ENCODE data around the gene ZNF728.
"Not testable (repeated sequence)": the region's sequence is repeated elsewhere in the genome, so short reads cannot be mapped to it uniquely, and the experiment has no call there.

Gene ZNF728

GRCh38 chr19:23002690-23003422 lies at the start of gene ZNF728:
Gene ZNF728 (minus strand): TSS chr19:23003176. CDS start chr19:23003030, 146 bp downstream.
- Histone ChIP-seq H3K4me3 (ENCODE audit: low read length in 2 of 2) (peak within 1 kb of the TSS; percentile 44 to 49), H3K27me3 (ENCODE audit: control insufficient read depth in 2 of 2, insufficient read depth in 2 of 2, low read length in 2 of 2) (no peaks in the 10 kb centered on the region), H3K9me3 (ENCODE audit: control insufficient read depth in 2 of 2, low read length in 2 of 2) (no peaks in the 10 kb centered on the region), H3K27ac (ENCODE audit: low read depth in 2 of 2, low read length in 2 of 2) (no peak within 1 kb of the TSS), H3K4me1 (ENCODE audit: control insufficient read depth in 2 of 2, insufficient read depth in 2 of 2, low read length in 2 of 2) (no peaks in the 10 kb centered on the region), H3K9ac (ENCODE audit: low read depth in 1 of 2, low read length in 2 of 2) (peak within 1 kb of the TSS in 1 of 2 donors; percentile 17), H3K36me3 (ENCODE audit: control insufficient read depth in 2 of 2, insufficient read depth in 2 of 2, low read length in 2 of 2) (no peaks in the 10 kb centered on the region)

- Histone ChIP-seq H3K27ac (ENCODE audit: low read depth in 2 of 2, low read length in 2 of 2) (no peak overlapping the region), H3K4me1 (ENCODE audit: control insufficient read depth in 2 of 2, insufficient read depth in 2 of 2, low read length in 2 of 2) (no peaks in the 10 kb centered on the region), H3K9me3 (ENCODE audit: control insufficient read depth in 2 of 2, low read length in 2 of 2) (no peaks in the 10 kb centered on the region), H3K27me3 (ENCODE audit: control insufficient read depth in 2 of 2, insufficient read depth in 2 of 2, low read length in 2 of 2) (no peaks in the 10 kb centered on the region), H3K4me3 (ENCODE audit: low read length in 2 of 2) (no peak overlapping the region), H3K36me3 (ENCODE audit: control insufficient read depth in 2 of 2, insufficient read depth in 2 of 2, low read length in 2 of 2) (no peaks in the 10 kb centered on the region), H3K9ac (ENCODE audit: low read depth in 1 of 2, low read length in 2 of 2) (no peak overlapping the region)
These were observed 49.4 kb upstream of the ZNF728 start for GRCh38 chr19:23052349-23052748.

- Histone ChIP-seq H3K4me3 (ENCODE audit: low read length in 2 of 2) (no peak overlapping the region), H3K9ac (ENCODE audit: low read depth in 1 of 2, low read length in 2 of 2) (no peak overlapping the region), H3K27me3 (ENCODE audit: control insufficient read depth in 2 of 2, insufficient read depth in 2 of 2, low read length in 2 of 2) (no peaks in the 10 kb centered on the region), H3K4me1 (ENCODE audit: control insufficient read depth in 2 of 2, insufficient read depth in 2 of 2, low read length in 2 of 2) (no peaks in the 10 kb centered on the region), H3K27ac (ENCODE audit: low read depth in 2 of 2, low read length in 2 of 2) (no peak overlapping the region), H3K36me3 (ENCODE audit: control insufficient read depth in 2 of 2, insufficient read depth in 2 of 2, low read length in 2 of 2) (no peaks in the 10 kb centered on the region), H3K9me3 (ENCODE audit: control insufficient read depth in 2 of 2, low read length in 2 of 2) (peaks cover 0 to 5% of the 10 kb centered on the region in 2 donors)
These were observed 46.3 kb upstream of the ZNF728 start for GRCh38 chr19:23049256-23049655.

GRCh38 chr19:23046743-23047142 lies 43.8 kb upstream of the ZNF728 start:
- Histone ChIP-seq H3K4me3 (ENCODE audit: low read length in 2 of 2) (no peak overlapping the region), H3K9ac (ENCODE audit: low read depth in 1 of 2, low read length in 2 of 2) (no peak overlapping the region), H3K9me3 (ENCODE audit: control insufficient read depth in 2 of 2, low read length in 2 of 2) (peaks cover 0 to 5% of the 10 kb centered on the region in 2 donors), H3K36me3 (ENCODE audit: control insufficient read depth in 2 of 2, insufficient read depth in 2 of 2, low read length in 2 of 2) (no peaks in the 10 kb centered on the region), H3K27ac (ENCODE audit: low read depth in 2 of 2, low read length in 2 of 2) (no peak overlapping the region), H3K27me3 (ENCODE audit: control insufficient read depth in 2 of 2, insufficient read depth in 2 of 2, low read length in 2 of 2) (no peaks in the 10 kb centered on the region), H3K4me1 (ENCODE audit: control insufficient read depth in 2 of 2, insufficient read depth in 2 of 2, low read length in 2 of 2) (no peaks in the 10 kb centered on the region)

GRCh38 chr19:23033721-23034120 lies 30.7 kb upstream of the ZNF728 start:
- no peak overlapping the region for H3K9ac ChIP-seq (ENCODE audit: low read depth in 1 of 2, low read length in 2 of 2)
- H3K4me3 ChIP-seq (ENCODE audit: low read length in 2 of 2), result no peak overlapping the region
- H3K36me3 ChIP-seq (ENCODE audit: control insufficient read depth in 2 of 2, insufficient read depth in 2 of 2, low read length in 2 of 2), result no peaks in the 10 kb centered on the region
- no peaks in the 10 kb centered on the region for H3K9me3 ChIP-seq (ENCODE audit: control insufficient read depth in 2 of 2, low read length in 2 of 2)
- H3K4me1 ChIP-seq (ENCODE audit: control insufficient read depth in 2 of 2, insufficient read depth in 2 of 2, low read length in 2 of 2), result no peaks in the 10 kb centered on the region
- H3K27ac ChIP-seq (ENCODE audit: low read depth in 2 of 2, low read length in 2 of 2), result no peak overlapping the region
- no peaks in the 10 kb centered on the region for H3K27me3 ChIP-seq (ENCODE audit: control insufficient read depth in 2 of 2, insufficient read depth in 2 of 2, low read length in 2 of 2)

GRCh38 chr19:23015660-23016059 lies 12.7 kb upstream of the ZNF728 start:
- Histone ChIP-seq H3K27ac (ENCODE audit: low read depth in 2 of 2, low read length in 2 of 2) (no peak overlapping the region), H3K9ac (ENCODE audit: low read depth in 1 of 2, low read length in 2 of 2) (no peak overlapping the region), H3K27me3 (ENCODE audit: control insufficient read depth in 2 of 2, insufficient read depth in 2 of 2, low read length in 2 of 2) (no peaks in the 10 kb centered on the region), H3K4me3 (ENCODE audit: low read length in 2 of 2) (no peak overlapping the region), H3K4me1 (ENCODE audit: control insufficient read depth in 2 of 2, insufficient read depth in 2 of 2, low read length in 2 of 2) (no peaks in the 10 kb centered on the region), H3K36me3 (ENCODE audit: control insufficient read depth in 2 of 2, insufficient read depth in 2 of 2, low read length in 2 of 2) (no peaks in the 10 kb centered on the region), H3K9me3 (ENCODE audit: control insufficient read depth in 2 of 2, low read length in 2 of 2) (peaks cover 2 to 5% of the 10 kb centered on the region in 2 donors)

GRCh38 chr19:22994957-22995356 lies 8.0 kb downstream of the ZNF728 start:
- not testable (repeated sequence) for H3K27ac ChIP-seq (ENCODE audit: low read depth in 2 of 2, low read length in 2 of 2); H3K4me1 ChIP-seq (ENCODE audit: control insufficient read depth in 2 of 2, insufficient read depth in 2 of 2, low read length in 2 of 2); H3K9ac ChIP-seq (ENCODE audit: low read depth in 1 of 2, low read length in 2 of 2); H3K27me3 ChIP-seq (ENCODE audit: control insufficient read depth in 2 of 2, insufficient read depth in 2 of 2, low read length in 2 of 2); H3K9me3 ChIP-seq (ENCODE audit: control insufficient read depth in 2 of 2, low read length in 2 of 2); H3K4me3 ChIP-seq (ENCODE audit: low read length in 2 of 2); H3K36me3 ChIP-seq (ENCODE audit: control insufficient read depth in 2 of 2, insufficient read depth in 2 of 2, low read length in 2 of 2)

- no peaks in the 10 kb centered on the region for H3K4me1 ChIP-seq (ENCODE audit: control insufficient read depth in 2 of 2, insufficient read depth in 2 of 2, low read length in 2 of 2)
- H3K27ac ChIP-seq (ENCODE audit: low read depth in 2 of 2, low read length in 2 of 2), result no peak overlapping the region
- H3K27me3 ChIP-seq (ENCODE audit: control insufficient read depth in 2 of 2, insufficient read depth in 2 of 2, low read length in 2 of 2), result no peaks in the 10 kb centered on the region
- no peak overlapping the region for H3K4me3 ChIP-seq (ENCODE audit: low read length in 2 of 2)
- H3K9ac ChIP-seq (ENCODE audit: low read depth in 1 of 2, low read length in 2 of 2), result no peak overlapping the region
- no peaks in the 10 kb centered on the region for H3K36me3 ChIP-seq (ENCODE audit: control insufficient read depth in 2 of 2, insufficient read depth in 2 of 2, low read length in 2 of 2)
- H3K9me3 ChIP-seq (ENCODE audit: control insufficient read depth in 2 of 2, low read length in 2 of 2), result peaks cover 22 to 25% of the 10 kb centered on the region in 2 donors
These were observed 26.7 kb downstream of the ZNF728 start for GRCh38 chr19:22976248-22976647.

GRCh38 chr19:22975546-22976136 lies 27.3 kb downstream of the ZNF728 start:
- peaks cover 24 to 27% of the 10 kb centered on the region in 2 donors for H3K9me3 ChIP-seq (ENCODE audit: control insufficient read depth in 2 of 2, low read length in 2 of 2)
- not testable (repeated sequence) for H3K9ac ChIP-seq (ENCODE audit: low read depth in 1 of 2, low read length in 2 of 2); H3K27ac ChIP-seq (ENCODE audit: low read depth in 2 of 2, low read length in 2 of 2); H3K4me1 ChIP-seq (ENCODE audit: control insufficient read depth in 2 of 2, insufficient read depth in 2 of 2, low read length in 2 of 2); H3K27me3 ChIP-seq (ENCODE audit: control insufficient read depth in 2 of 2, insufficient read depth in 2 of 2, low read length in 2 of 2); H3K4me3 ChIP-seq (ENCODE audit: low read length in 2 of 2); H3K36me3 ChIP-seq (ENCODE audit: control insufficient read depth in 2 of 2, insufficient read depth in 2 of 2, low read length in 2 of 2)

- H3K4me1 ChIP-seq (ENCODE audit: control insufficient read depth in 2 of 2, insufficient read depth in 2 of 2, low read length in 2 of 2), result no peaks in the 10 kb centered on the region
- H3K4me3 ChIP-seq (ENCODE audit: low read length in 2 of 2), result no peak overlapping the region
- peaks cover 8 to 25% of the 10 kb centered on the region in 2 donors for H3K9me3 ChIP-seq (ENCODE audit: control insufficient read depth in 2 of 2, low read length in 2 of 2)
- H3K9ac ChIP-seq (ENCODE audit: low read depth in 1 of 2, low read length in 2 of 2), result no peak overlapping the region
- no peaks in the 10 kb centered on the region for H3K27me3 ChIP-seq (ENCODE audit: control insufficient read depth in 2 of 2, insufficient read depth in 2 of 2, low read length in 2 of 2)
- no peak overlapping the region for H3K27ac ChIP-seq (ENCODE audit: low read depth in 2 of 2, low read length in 2 of 2)
- H3K36me3 ChIP-seq (ENCODE audit: control insufficient read depth in 2 of 2, insufficient read depth in 2 of 2, low read length in 2 of 2), result no peaks in the 10 kb centered on the region
These were observed 57.4 kb downstream of the ZNF728 start for GRCh38 chr19:22945560-22945959.

Measured in mucosa of rectum (tissue), 2 donors.